IMR-90 (cell line): ENCODE results near the gene MMP25. TPM values are rescaled to one million over a fixed set of nuclear protein-coding genes. Genes with fewer than 3 reads are reported as not detected.
"Not testable (repeated sequence)": the region's sequence is repeated elsewhere in the genome, so short reads cannot be mapped to it uniquely, and the experiment has no call there.

Experiments used
- ATAC-seq: fragments of 200-7000 bp; cut with Tn5 transposase; 2 replicates; pipeline ENCODE4 v1.9.1; 2020; ENCODE audit warnings: low read depth, mild to moderate bottlenecking, moderate library complexity
- BruUV-seq: library from RNA; stranded (reverse); fragments of 400-500 nt; replicated peaks from 2 replicates; lab custom pipeline; 2021; lab: Mats Ljungman, UMichigan
- CTCF ChIA-PET: fragments of 300-600 bp; formaldehyde crosslinking; extraction: SDS; loops from one replicate; lab custom pipeline; 2021; ENCODE audit warnings: antibody characterized with exemption; lab: Yijun Ruan, JAX
- POLR2A ChIA-PET: fragments of 300-600 bp; sonication (Branson Sonifier 250); formaldehyde crosslinking; loops from one replicate; lab custom pipeline; 2022; ENCODE audit warnings: antibody characterized with exemption; ENCODE audit not compliant: unreplicated experiment; lab: Charles Lee
- DNase-seq: peaks from one replicate; pipeline ENCODE4 v3.0.0; 2013
- H2AFZ ChIP-seq: replicated peaks from 2 replicates; pipeline ENCODE3; 2013; ENCODE audit warnings: low read length, mild to moderate bottlenecking; ENCODE audit not compliant: poor library complexity
- H2AK5ac ChIP-seq: 2 replicates; pipeline ENCODE4 v1.6.1; 2013; ENCODE audit warnings: low read depth, low read length, inconsistent platforms
- H2AK9ac ChIP-seq: replicated peaks from 2 replicates; pipeline ENCODE3; 2013; ENCODE audit warnings: mild to moderate bottlenecking, low read depth, low read length, moderate library complexity; ENCODE audit not compliant: poor library complexity
- H2BK120ac ChIP-seq: 2 replicates; pipeline ENCODE4 v1.6.1; 2013; ENCODE audit warnings: low read depth, low read length, inconsistent platforms
- H2BK15ac ChIP-seq: 3 replicates; pipeline ENCODE4 v1.6.1; 2013; ENCODE audit warnings: low read depth, low read length, inconsistent platforms
- H2BK20ac ChIP-seq: 2 replicates; pipeline ENCODE4 v1.6.1; 2013; ENCODE audit warnings: low read depth, mild to moderate bottlenecking, inconsistent platforms, low read length, moderate library complexity
- H2BK5ac ChIP-seq: 2 replicates; pipeline ENCODE4 v1.6.1; 2013; ENCODE audit warnings: mild to moderate bottlenecking, low read depth, low read length, inconsistent platforms; ENCODE audit not compliant: poor library complexity, severe bottlenecking
- H3K14ac ChIP-seq: replicated peaks from 2 replicates; pipeline ENCODE4 v1.6.1; 2013; ENCODE audit warnings: low read depth, low read length, inconsistent platforms
- H3K18ac ChIP-seq: 2 replicates; pipeline ENCODE4 v1.6.1; 2013; ENCODE audit warnings: low read depth, low read length, control low read depth
- H3K23ac ChIP-seq: 2 replicates; pipeline ENCODE4 v1.6.1; 2013; ENCODE audit warnings: low read depth, low read length, inconsistent platforms
- H3K27ac ChIP-seq: 2 replicates; pipeline ENCODE4 v1.5.1; 2013; ENCODE audit warnings: mild to moderate bottlenecking, control low read depth, low read length; ENCODE audit not compliant: insufficient read depth
- H3K27me3 ChIP-seq: 2 replicates; pipeline ENCODE4 v1.6.1; 2013; ENCODE audit warnings: low read length; ENCODE audit not compliant: control insufficient read depth, insufficient read depth
- H3K36me3 ChIP-seq: 2 replicates; pipeline ENCODE4 v1.6.1; 2013; ENCODE audit warnings: low read length, mixed read lengths; ENCODE audit not compliant: control insufficient read depth, insufficient read depth
- H3K4ac ChIP-seq: 2 replicates; pipeline ENCODE4 v1.6.1; 2013; ENCODE audit warnings: low read depth, low read length, inconsistent platforms
- H3K4me1 ChIP-seq: 2 replicates; pipeline ENCODE4 v1.6.1; 2013; ENCODE audit warnings: low read length, mixed read lengths; ENCODE audit not compliant: control insufficient read depth, insufficient read depth
- H3K4me2 ChIP-seq: 2 replicates; pipeline ENCODE4 v1.6.1; 2013; ENCODE audit warnings: low read depth, mild to moderate bottlenecking, control low read depth, low read length, moderate library complexity
- H3K4me3 ChIP-seq: 2 replicates; pipeline ENCODE4 v1.5.1; 2013; ENCODE audit warnings: low read depth, mild to moderate bottlenecking, control low read depth, low read length, moderate library complexity; ENCODE audit not compliant: insufficient read depth
- H3K56ac ChIP-seq: 2 replicates; pipeline ENCODE4 v1.6.1; 2013; ENCODE audit warnings: low read length, inconsistent platforms; ENCODE audit not compliant: insufficient read depth; ENCODE audit errors: extremely low read depth
- H3K79me1 ChIP-seq, 2 experiments: 2 replicates each; pipeline ENCODE4 v1.6.1; 2013; ENCODE audit warnings: low read length in 2 of 2, inconsistent platforms in 1 of 2, low read depth in 1 of 2
- H3K9ac ChIP-seq: 2 replicates; pipeline ENCODE4 v1.6.1; 2013; ENCODE audit warnings: low read depth, low read length, control low read depth
- H3K9me1 ChIP-seq: 2 replicates; pipeline ENCODE4 v1.6.1; 2013; ENCODE audit warnings: low read length, inconsistent platforms; ENCODE audit not compliant: insufficient read depth
- H3K9me3 ChIP-seq: 2 replicates; pipeline ENCODE4 v1.6.1; 2013; ENCODE audit warnings: low read length; ENCODE audit not compliant: control insufficient read depth, insufficient read depth
- H4K20me1 ChIP-seq: 2 replicates; pipeline ENCODE4 v1.6.1; 2013; ENCODE audit warnings: low read length, inconsistent platforms; ENCODE audit not compliant: insufficient read depth
- H4K5ac ChIP-seq: 2 replicates; pipeline ENCODE4 v1.6.1; 2013; ENCODE audit warnings: mild to moderate bottlenecking, low read depth, low read length, control low read depth
- H4K8ac ChIP-seq, 2 experiments: 2 replicates each; pipeline ENCODE4 v1.6.1; 2013; ENCODE audit warnings: low read depth in 2 of 2, low read length in 2 of 2, control low read depth in 1 of 2, inconsistent platforms in 1 of 2
- H4K91ac ChIP-seq: 2 replicates; pipeline ENCODE4 v1.6.1; 2013; ENCODE audit warnings: low read depth, low read length, inconsistent platforms; ENCODE audit not compliant: insufficient read depth
- WGBS, 2 experiments: methylation state at CpG; one replicate each; pipeline versions ENCODE4 v1.1.5 to v1.1.7; 2013; ENCODE audit warnings: missing lambda C conversion rate in 2 of 2; ENCODE audit not compliant: insufficient read length in 1 of 2; ENCODE audit errors: extremely low coverage in 2 of 2; 5-methylcytosine and 5-hydroxymethylcytosine counted together
- dilution Hi-C: fragments of 300-500 bp; cut with HindIII; formaldehyde crosslinking; loops from one replicate; pipeline ENCODE4 v1.14.3; 2018; ENCODE audit warnings: low sequenced_read_pairs; ENCODE audit not compliant: unreplicated experiment
- in situ Hi-C: fragments of 300-500 bp; cut with MboI; formaldehyde crosslinking; loops from 3 replicates; pipeline ENCODE4 v1.14.3; 2019; ENCODE audit warnings: low sequenced_read_pairs, inconsistent platforms, mixed read lengths
- intact Hi-C: fragments of 100-400 bp; cut with micrococcal nuclease; formaldehyde crosslinking; loops from 2 replicates; pipeline ENCODE4 v1.10.0; 2022
- polyA plus RNA-seq, 3 experiments: library from polyadenylated mRNA; depleted of rRNA; stranded (reverse); fragments of >200 nt; gene quantifications; 2 replicates each; pipeline ENCODE4 v1.2.3, GENCODE V29; 2012; ENCODE audit warnings: low replicate concordance in 1 of 3
- total RNA-seq: library from RNA; depleted of rRNA; stranded (reverse); fragments of >200 nt; gene quantifications from 2 replicates; pipeline ENCODE4 v1.2.3, GENCODE V29; 2012

Gene MMP25
- total and polyA plus RNA-seq, 2 of the 4 experiments (the other 2 are of a cell fraction): 0.07 TPM; not detected in 1

DNA sequence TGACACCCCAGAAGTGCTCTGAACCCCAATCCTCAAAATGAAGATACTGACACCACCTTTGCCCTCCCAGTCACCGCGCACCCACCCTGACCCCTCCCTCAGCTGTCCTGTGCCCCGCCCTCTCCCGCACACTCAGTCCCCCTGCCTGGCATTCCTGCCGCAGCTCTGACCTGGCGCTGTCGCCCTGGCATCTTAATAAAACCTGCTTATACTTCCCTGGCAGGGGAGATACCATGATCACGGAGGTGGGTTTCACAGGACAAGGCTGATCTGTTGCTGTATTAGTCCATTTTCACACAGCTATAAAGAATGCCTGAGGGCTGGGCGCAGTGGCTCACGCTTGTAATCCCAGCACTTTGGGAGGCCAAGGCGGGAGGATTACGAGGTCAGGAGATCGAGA, 35.6 kb downstream of the MMP25 start:
- H3K9ac ChIP-seq, DNase-seq, intact Hi-C loops, H4K5ac ChIP-seq, H3K4ac ChIP-seq, POLR2A ChIA-PET, H3K4me2 ChIP-seq, H2BK120ac ChIP-seq, H3K14ac ChIP-seq, H3K4me3 ChIP-seq, BruUV-seq, H3K18ac ChIP-seq, H3K79me1 ChIP-seq, H4K20me1 ChIP-seq, in situ Hi-C loops, H3K9me3 ChIP-seq, H2AK9ac ChIP-seq, ATAC-seq, H2BK5ac ChIP-seq, CTCF ChIA-PET, H3K27ac ChIP-seq, H3K36me3 ChIP-seq, H4K91ac ChIP-seq, dilution Hi-C loops, H2AFZ ChIP-seq, H2AK5ac ChIP-seq, H3K9me1 ChIP-seq, H3K4me1 ChIP-seq, H3K56ac ChIP-seq, H3K23ac ChIP-seq, H2BK20ac ChIP-seq, H2BK15ac ChIP-seq, H4K8ac ChIP-seq: not testable (repeated sequence)
- 75% methylated on average over 2 of the region's 13 CpGs; no CpG with 5 or more reads in 1 of the 2 experiments for WGBS, 2 experiments
- H3K27me3 ChIP-seq: peaks cover 33% of the 10 kb centered on the region

GRCh38 chr16:3083408-3083807, 37.0 kb downstream of the MMP25 start:
- H4K8ac ChIP-seq, H3K27ac ChIP-seq, H4K5ac ChIP-seq, H2BK120ac ChIP-seq, H3K4me2 ChIP-seq, H2AFZ ChIP-seq, CTCF ChIA-PET, H3K4me3 ChIP-seq, intact Hi-C loops, BruUV-seq, H3K79me1 ChIP-seq, POLR2A ChIA-PET, ATAC-seq, H3K4ac ChIP-seq, H2AK5ac ChIP-seq, H3K9me1 ChIP-seq, H3K14ac ChIP-seq, DNase-seq, H3K56ac ChIP-seq, H3K4me1 ChIP-seq, H3K18ac ChIP-seq, H2BK5ac ChIP-seq, H3K9me3 ChIP-seq, H3K23ac ChIP-seq, H2BK20ac ChIP-seq, dilution Hi-C loops, H3K36me3 ChIP-seq, H3K9ac ChIP-seq, in situ Hi-C loops, H4K91ac ChIP-seq, H4K20me1 ChIP-seq, H2AK9ac ChIP-seq, H2BK15ac ChIP-seq: not testable (repeated sequence)
- 77% methylated on average over 4 of the region's 8 CpGs; no CpG with 5 or more reads in 1 of the 2 experiments for WGBS, 2 experiments
- peaks cover 25% of the 10 kb centered on the region for H3K27me3 ChIP-seq
